Caco-2 (cell line): ENCODE data around the gene EPS15. TPM values are rescaled to one million over a fixed set of nuclear protein-coding genes. Genes with fewer than 3 reads are reported as not detected.
"Not testable (repeated sequence)": the region's sequence is repeated elsewhere in the genome, so short reads cannot be mapped to it uniquely, and the experiment has no call there.

ENCODE experiments used
- BruUV-seq: library from RNA; stranded (reverse); fragments of 400-500 nt; replicated peaks from 2 replicates; lab custom pipeline; 2021; lab: Mats Ljungman, UMichigan
- CTCF ChIA-PET: fragments of 300-600 bp; sonication (Branson Sonifier 250); formaldehyde crosslinking; loops from one replicate; lab custom pipeline; 2022; ENCODE audit warnings: antibody characterized with exemption; lab: Charles Lee
- POLR2A ChIA-PET: fragments of 300-600 bp; sonication (Branson Sonifier 250); formaldehyde crosslinking; loops from one replicate; lab custom pipeline; 2022; ENCODE audit warnings: antibody characterized with exemption; lab: Charles Lee
- DNase-seq, 2 experiments: peaks; one replicate each; pipeline versions ENCODE4 v3.0.0 to v3.0.0-alpha.2; 2020 to 2022
- H3K27me3 ChIP-seq: replicated peaks from 2 replicates; pipeline ENCODE4 v1.6.0; 2011; ENCODE audit warnings: low read length; ENCODE audit not compliant: control insufficient read depth, insufficient read depth
- H3K36me3 ChIP-seq: 2 replicates; pipeline ENCODE4 v1.5.1; 2011; ENCODE audit warnings: low read length; ENCODE audit not compliant: control insufficient read depth, insufficient read depth
- H3K4me1 ChIP-seq: fragments of 250-450 bp; sonication (Bioruptor Pico); 2 replicates; pipeline ENCODE4 v1.5.1; 2020; ENCODE audit warnings: mild to moderate bottlenecking
- H3K4me3 ChIP-seq: 2 replicates; pipeline ENCODE4 v1.5.1; 2011; ENCODE audit warnings: low read depth, mild to moderate bottlenecking, control low read depth, low read length
- H3K9me3 ChIP-seq: fragments of 250-450 bp; sonication (Bioruptor Pico); 2 replicates; pipeline ENCODE4 v1.5.1; 2020; ENCODE audit warnings: mild to moderate bottlenecking, moderate library complexity
- H3K27ac Mint-ChIP-seq: one replicate; pipeline ENCODE4 v1.8.0; 2022; ENCODE audit warnings: mixed read lengths; ENCODE audit not compliant: unreplicated experiment
- H3K27me3 Mint-ChIP-seq: one replicate; pipeline ENCODE4 v1.8.0; 2022; ENCODE audit warnings: mixed read lengths; ENCODE audit not compliant: insufficient read depth, unreplicated experiment
- H3K36me3 Mint-ChIP-seq: one replicate; pipeline ENCODE4 v1.8.0; 2022; ENCODE audit warnings: mild to moderate bottlenecking, mixed read lengths; ENCODE audit not compliant: insufficient read depth, unreplicated experiment
- H3K4me1 Mint-ChIP-seq: one replicate; pipeline ENCODE4 v1.8.0; 2022; ENCODE audit warnings: low read depth, mixed read lengths; ENCODE audit not compliant: unreplicated experiment
- H3K4me3 Mint-ChIP-seq: one replicate; pipeline ENCODE4 v1.8.0; 2022; ENCODE audit warnings: mild to moderate bottlenecking, moderate library complexity, mixed read lengths; ENCODE audit not compliant: unreplicated experiment
- H3K9me3 Mint-ChIP-seq: one replicate; pipeline ENCODE4 v1.8.0; 2022; ENCODE audit warnings: mixed read lengths; ENCODE audit not compliant: unreplicated experiment
- intact Hi-C: fragments of 100-400 bp; cut with micrococcal nuclease; formaldehyde crosslinking; loops from one replicate; pipeline ENCODE4 v1.10.0; 2022; ENCODE audit not compliant: unreplicated experiment
- total RNA-seq: library from RNA; stranded (reverse); gene quantifications from 2 replicates; pipeline ENCODE4 v1.2.3, GENCODE V29; 2022
- TF ChIP-seq, protein P1 (sequence below), 2 experiments: fragments of 200-600 bp in 1 of 2; IDR thresholded peaks; 1 replicate in 1 of 2; 2 replicates in 1 of 2; pipeline versions ENCODE4 v1.5.1 to v1.8.0; 2011 to 2022; ENCODE audit warnings: antibody characterized with exemption in 1 of 2, control low read depth in 1 of 2, inconsistent platforms in 1 of 2, low read depth in 1 of 2, low read length in 1 of 2, mild to moderate bottlenecking in 1 of 2, moderate library complexity in 1 of 2; ENCODE audit not compliant: insufficient read depth in 1 of 2, severe bottlenecking in 1 of 2, unreplicated experiment in 1 of 2

The EPS15 gene
- total RNA-seq, 1 experiment from 2014 or later: 41.5 TPM

DNA sequence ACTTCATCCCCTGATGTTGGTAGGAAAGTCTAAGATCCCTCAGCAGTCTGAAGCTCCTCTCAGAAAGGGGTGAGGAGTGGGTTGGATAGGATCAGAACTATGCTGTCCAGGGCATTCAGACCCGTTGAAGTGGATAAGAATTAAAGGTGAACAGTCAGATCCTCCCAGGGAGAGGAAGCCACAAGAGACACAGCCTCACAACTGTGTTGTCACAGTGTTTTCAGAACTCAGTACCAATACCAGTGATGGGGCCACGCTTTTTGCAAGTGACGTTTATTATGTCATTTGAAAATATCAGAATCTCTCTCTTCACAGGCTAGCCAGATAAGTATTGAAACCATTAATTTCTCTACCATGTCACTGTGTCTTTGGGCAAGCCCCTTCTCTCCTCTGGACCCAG is 15.4 kb upstream of the EPS15 start:
- BruUV-seq: no TSS peak
- H3K4me3 ChIP-seq: no peak overlapping the region
- POLR2A ChIA-PET: interaction anchor here (1.2 kb wide), 1 partner anchor 140 kb away, joined by 3 read pairs; no protein-coding TSS in a partner anchor
- no peaks in the 10 kb centered on the region for H3K9me3 ChIP-seq
- H3K4me1 ChIP-seq: no peaks in the 10 kb centered on the region
- TF ChIP-seq, protein P1, sequence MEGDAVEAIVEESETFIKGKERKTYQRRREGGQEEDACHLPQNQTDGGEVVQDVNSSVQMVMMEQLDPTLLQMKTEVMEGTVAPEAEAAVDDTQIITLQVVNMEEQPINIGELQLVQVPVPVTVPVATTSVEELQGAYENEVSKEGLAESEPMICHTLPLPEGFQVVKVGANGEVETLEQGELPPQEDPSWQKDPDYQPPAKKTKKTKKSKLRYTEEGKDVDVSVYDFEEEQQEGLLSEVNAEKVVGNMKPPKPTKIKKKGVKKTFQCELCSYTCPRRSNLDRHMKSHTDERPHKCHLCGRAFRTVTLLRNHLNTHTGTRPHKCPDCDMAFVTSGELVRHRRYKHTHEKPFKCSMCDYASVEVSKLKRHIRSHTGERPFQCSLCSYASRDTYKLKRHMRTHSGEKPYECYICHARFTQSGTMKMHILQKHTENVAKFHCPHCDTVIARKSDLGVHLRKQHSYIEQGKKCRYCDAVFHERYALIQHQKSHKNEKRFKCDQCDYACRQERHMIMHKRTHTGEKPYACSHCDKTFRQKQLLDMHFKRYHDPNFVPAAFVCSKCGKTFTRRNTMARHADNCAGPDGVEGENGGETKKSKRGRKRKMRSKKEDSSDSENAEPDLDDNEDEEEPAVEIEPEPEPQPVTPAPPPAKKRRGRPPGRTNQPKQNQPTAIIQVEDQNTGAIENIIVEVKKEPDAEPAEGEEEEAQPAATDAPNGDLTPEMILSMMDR (IDR thresholded peaks at IDR 0.05; ENCODE audit: insufficient read depth in 1 of 2, low read depth in 1 of 2, low read length in 1 of 2, severe bottlenecking in 1 of 2, unreplicated experiment in 1 of 2): no peak
- Mint-ChIP-seq H3K9me3 (peaks cover 11% of the 10 kb centered on the region), H3K27ac (no peak overlapping the region), H3K4me3 (no peak overlapping the region), H3K4me1 (no peaks in the 10 kb centered on the region), H3K36me3 (no peaks in the 10 kb centered on the region), H3K27me3 (no peaks in the 10 kb centered on the region)
- H3K36me3 ChIP-seq: no peaks in the 10 kb centered on the region
- no peaks in the 10 kb centered on the region for H3K27me3 ChIP-seq
- intact Hi-C loops: no loop called here
- DNase-seq: no peak
- CTCF ChIA-PET: interaction anchor here (1.0 to 1.2 kb wide), 2 partner anchors 15 to 190 kb away, joined by 3 to 12 read pairs; partner anchors contain the start of gene EPS15

DNA sequence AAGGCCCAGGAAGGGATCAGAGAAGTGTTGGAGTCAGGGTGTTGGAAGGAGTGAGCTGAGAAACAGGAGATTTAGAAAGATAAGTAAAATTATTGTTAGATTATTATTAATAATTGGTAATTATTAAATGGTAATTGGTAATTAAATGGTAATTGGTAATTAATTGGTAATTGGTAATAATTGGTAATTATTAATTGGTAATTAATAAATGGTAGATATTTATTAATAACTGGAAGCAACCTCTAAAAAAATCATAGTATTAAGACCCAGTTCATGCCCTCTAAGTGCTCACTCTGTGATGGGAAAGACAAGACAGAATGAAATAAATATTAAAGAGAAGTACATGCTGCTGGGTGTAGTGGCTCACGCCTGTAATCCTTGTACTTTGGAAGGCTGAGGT is 13.8 kb upstream of the EPS15 start:
- H3K27me3 ChIP-seq: no peaks in the 10 kb centered on the region
- no peak overlapping the region for H3K4me3 ChIP-seq
- Mint-ChIP-seq H3K27me3 (no peaks in the 10 kb centered on the region), H3K4me3 (no peak overlapping the region), H3K27ac (no peak overlapping the region), H3K9me3 (no peaks in the 10 kb centered on the region), H3K36me3 (no peaks in the 10 kb centered on the region), H3K4me1 (no peaks in the 10 kb centered on the region)
- H3K36me3 ChIP-seq: no peaks in the 10 kb centered on the region
- intact Hi-C loops: no loop called here
- no peaks in the 10 kb centered on the region for H3K9me3 ChIP-seq
- no TSS peak for BruUV-seq
- no peak for DNase-seq
- ChIA-PET CTCF (no interaction called here), POLR2A (no interaction called here)
- TF ChIP-seq, protein P1 (IDR thresholded peaks at IDR 0.05; ENCODE audit: insufficient read depth in 1 of 2, low read depth in 1 of 2, low read length in 1 of 2, severe bottlenecking in 1 of 2, unreplicated experiment in 1 of 2): no peak
- H3K4me1 ChIP-seq: no peaks in the 10 kb centered on the region

DNA sequence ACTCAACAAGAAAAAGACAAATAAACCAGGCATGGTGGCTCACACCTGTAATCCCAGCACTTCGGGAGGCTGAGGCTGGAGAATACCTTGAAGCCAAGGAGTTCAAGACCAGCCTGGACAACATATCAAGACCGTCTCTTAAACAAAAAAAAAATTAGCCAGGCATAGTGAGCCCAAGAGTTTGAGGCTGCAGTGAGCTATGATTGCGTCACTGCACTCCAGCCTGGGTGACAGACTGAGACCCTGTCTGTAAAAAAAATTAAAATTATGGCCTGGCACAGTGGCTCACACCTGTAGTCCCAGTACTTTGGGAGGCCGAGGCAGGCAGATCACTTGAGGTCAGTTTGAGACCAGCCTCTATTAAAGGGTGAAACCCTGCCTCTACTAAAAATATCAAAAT is 11.4 kb upstream of the EPS15 start:
- H3K4me1 ChIP-seq, H3K9me3 Mint-ChIP-seq, H3K9me3 ChIP-seq, H3K4me1 Mint-ChIP-seq, POLR2A ChIA-PET, H3K36me3 Mint-ChIP-seq, H3K27ac Mint-ChIP-seq, H3K36me3 ChIP-seq, DNase-seq, intact Hi-C loops, CTCF ChIA-PET, H3K27me3 ChIP-seq, H3K4me3 ChIP-seq, BruUV-seq, H3K27me3 Mint-ChIP-seq, H3K4me3 Mint-ChIP-seq: not testable (repeated sequence)

DNA sequence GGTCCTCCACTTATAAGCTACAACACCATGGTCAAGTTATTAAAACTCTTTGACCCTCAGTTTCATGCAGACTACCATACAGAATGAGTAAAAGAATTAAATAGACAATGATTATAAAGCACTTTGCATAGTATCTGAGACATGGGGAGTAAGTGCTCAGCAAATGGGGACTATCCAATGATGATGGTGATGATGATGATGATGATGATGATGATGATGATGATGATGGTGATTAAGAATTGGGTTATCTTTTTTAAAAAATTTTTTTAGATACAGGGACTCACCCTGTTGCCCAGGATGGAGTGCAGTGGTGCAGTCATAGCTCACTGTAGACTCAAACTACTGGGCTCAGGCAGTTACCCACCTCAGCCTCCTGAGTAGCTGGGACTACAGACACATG is 8.1 kb upstream of the EPS15 start:
- DNase-seq: no peak
- ChIA-PET POLR2A (no interaction called here), CTCF (no interaction called here)
- Histone ChIP-seq H3K9me3 (no peaks in the 10 kb centered on the region), H3K4me1 (no peaks in the 10 kb centered on the region), H3K4me3 (no peak overlapping the region), H3K27me3 (no peaks in the 10 kb centered on the region), H3K36me3 (no peaks in the 10 kb centered on the region)
- Mint-ChIP-seq H3K9me3 (no peaks in the 10 kb centered on the region), H3K27ac (no peak overlapping the region), H3K4me1 (no peaks in the 10 kb centered on the region), H3K4me3 (no peak overlapping the region), H3K27me3 (no peaks in the 10 kb centered on the region), H3K36me3 (no peaks in the 10 kb centered on the region)
- TF ChIP-seq, protein P1 (IDR thresholded peaks at IDR 0.05; ENCODE audit: insufficient read depth in 1 of 2, low read depth in 1 of 2, low read length in 1 of 2, severe bottlenecking in 1 of 2, unreplicated experiment in 1 of 2): no peak
- no TSS peak for BruUV-seq
- intact Hi-C loops: no loop called here
